Pancreas (tissue), 10 donors: Measurements from ENCODE around the gene CDCA4. TPM values are rescaled to one million over a fixed set of nuclear protein-coding genes. Genes with fewer than 3 reads are reported as not detected.

ENCODE experiments used
- ATAC-seq, 4 donors: fragments of 200-7000 bp; cut with Tn5 transposase; one replicate each; pipeline versions ENCODE4 v1.8.0 to v1.9.1; 2020; ENCODE audit warnings: mild to moderate bottlenecking in 4 of 4, moderate library complexity in 4 of 4
- DNase-seq, 6 donors: peaks; one replicate each; pipeline ENCODE4 v3.0.0-alpha.2; 2020
- FAIRE-seq: peaks from 2 replicates; lab custom pipeline; 2012; peaks lifted over from hg19 to GRCh38; lab: Jason Lieb, UNC
- H3K27ac ChIP-seq, 4 donors: fragments of 200-600 bp; sonication (generic); 1 replicate in 3 of 4; 2 replicates in 1 of 4; pipeline versions ENCODE4 v1.5.0 to v1.8.0; 2020
- H3K27me3 ChIP-seq, 4 donors: fragments of 200-600 bp; one replicate each; pipeline ENCODE4 v1.8.0; 2021
- H3K36me3 ChIP-seq, 3 donors: fragments of 200-600 bp; sonication (generic) in 1 of 3; one replicate each; pipeline versions ENCODE4 v1.5.0 to v1.8.0; 2020 to 2021
- H3K4me1 ChIP-seq, 3 donors: fragments of 200-600 bp; one replicate each; pipeline ENCODE4 v1.8.0; 2021
- H3K4me3 ChIP-seq, 4 donors: fragments of 200-600 bp; sonication (generic) in 2 of 4; one replicate each; pipeline versions ENCODE4 v1.5.0 to v1.8.0; 2020 to 2021
- H3K9me3 ChIP-seq, 4 donors: fragments of 200-600 bp; one replicate each; pipeline ENCODE4 v1.8.0; 2021
- CTCF ChIP-seq, 4 donors: fragments of 200-600 bp; sonication (generic) in 3 of 4; IDR thresholded peaks; one replicate each; pipeline versions ENCODE4 v1.5.0 to v1.8.0; 2021; ENCODE audit warnings: antibody characterized with exemption in 4 of 4
- WGBS, 2 donors: extraction: QIAGEN DNeasy Blood & Tissue Kit; methylation state at CpG; one replicate each; pipeline ENCODE4 v1.1.7; 2013; 5-methylcytosine and 5-hydroxymethylcytosine counted together
- intact Hi-C, 3 donors: fragments of 100-400 bp; cut with DNase I; formaldehyde crosslinking; loops; one replicate each; pipeline versions ENCODE4 v1.11.1 to v1.14.2; 2022
- polyA plus RNA-seq, 2 donors: library from polyadenylated mRNA; stranded (reverse); fragments of 200-250 nt; gene quantifications; one replicate each; pipeline ENCODE4 v1.2.3, GENCODE V29; 2013
- total RNA-seq, 6 donors: library from RNA; stranded (reverse); fragmentation: NEBNext Ultra II Directional in 4 of 6; extraction: Animal tissue kit (Norgen Biotek cat#: 25700) in 4 of 6; gene quantifications; one replicate each; pipeline versions ENCODE4 v1.2.1 to v1.2.4, GENCODE V29; 2021 to 2023
- donor health status: healthy with polysubstance abuse.
- donor health status: DM: no; HTN: no; CAD: no; lungs with moderate emphysema.
- donor health status: DM: no; HTN: no; CAD: no.
- donor health status: control.
- donor health status: control.
- donor health status: Bipolar disorder and iron deficiency.
- donor health status: DM: yes; HTN: yes; CAD: no.
- donor health status: DM: no; HTN: no; CAD: no.
- donor health status: DM: no; HTN: no; CAD: no.
- donor health status: DM: yes; HTN: yes; CAD: no.

CDCA4 gene
- total and polyA plus RNA-seq, 8 donors, result 1.2 to 3.5 (median 2.7) TPM

DNA sequence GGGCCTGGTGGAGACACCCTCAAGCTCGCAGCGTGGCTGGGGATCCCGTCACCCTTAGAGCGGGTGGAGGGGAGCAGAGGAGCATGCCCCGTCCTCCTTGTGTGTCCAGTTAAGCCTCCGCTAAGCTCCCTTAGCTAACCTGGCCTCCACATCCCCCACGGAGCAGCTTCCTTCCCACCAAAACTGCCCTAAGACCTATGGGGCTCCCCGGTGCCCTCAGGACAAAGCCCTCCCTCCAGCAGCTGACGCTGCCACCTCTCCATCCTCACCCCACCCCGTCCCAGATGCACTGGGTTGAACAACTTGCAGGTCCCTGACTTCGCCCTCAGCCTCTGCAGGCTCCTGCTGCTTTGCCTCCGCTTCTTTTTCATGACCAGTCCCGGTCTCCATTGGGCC lies 46.7 kb downstream of the CDCA4 start:
- no peak for TF ChIP-seq CTCF (IDR thresholded peaks at IDR 0.05)
- H3K9me3 ChIP-seq, result no peaks in the 10 kb centered on the region
- no peaks in the 10 kb centered on the region for H3K27me3 ChIP-seq
- peak in 3 of 6 donors; percentile 27 to 56 (median 52) for DNase-seq
- H3K27ac ChIP-seq, result peak overlapping the region in 1 of 4 donors; percentile 71
- intact Hi-C loops, result loop anchor here in 1 of 3 donors (2.0 kb wide), 1 partner anchor 71 kb away; no protein-coding TSS in a partner anchor
- no peak for ATAC-seq
- peaks cover 25 to 42% (median 25%) of the 10 kb centered on the region in 3 donors for H3K4me1 ChIP-seq
- H3K4me3 ChIP-seq, result no peak overlapping the region
- WGBS, 2 donors, result 60 to 61% methylated on average over 12 to 13 of the region's 13 CpGs
- H3K36me3 ChIP-seq, result no peaks in the 10 kb centered on the region
- no peak for FAIRE-seq

DNA sequence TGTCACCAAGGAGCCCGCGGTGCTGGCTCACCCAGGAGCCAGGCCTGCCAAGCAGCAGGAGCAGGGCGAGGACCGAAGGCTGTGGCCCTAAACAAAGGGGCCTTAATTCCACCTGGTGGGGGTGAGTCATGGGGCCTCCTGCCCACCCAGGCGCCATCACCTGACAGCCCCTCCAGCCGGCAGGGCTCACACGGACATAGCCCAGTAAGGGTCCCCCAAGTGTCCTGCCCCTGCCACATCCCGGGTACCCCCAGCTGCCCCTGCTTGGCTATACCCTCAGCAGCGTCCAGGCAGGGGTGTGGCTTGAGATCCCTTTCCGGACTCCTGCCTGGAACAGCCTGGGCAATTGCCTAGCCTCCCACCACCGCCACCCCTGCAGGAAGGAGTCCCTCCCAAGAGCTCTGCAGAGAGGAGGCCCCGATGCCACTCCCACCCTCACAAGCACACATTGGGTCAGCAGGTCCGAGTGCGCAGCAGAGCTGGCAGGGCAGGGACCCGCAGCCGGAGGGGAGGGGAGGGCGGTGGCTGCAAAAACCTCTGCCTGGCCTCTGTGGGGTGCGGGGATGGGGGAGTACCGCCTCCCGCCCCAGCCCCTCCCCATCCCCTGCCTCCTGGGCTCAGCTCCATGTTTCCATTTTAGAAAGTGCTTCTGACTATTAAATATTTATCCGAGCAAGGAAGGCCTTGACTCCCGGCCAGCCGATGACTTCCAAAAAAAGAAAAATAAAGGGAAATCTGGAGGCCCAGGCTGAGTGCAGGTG lies 47.3 kb downstream of the CDCA4 start:
- H3K27me3 ChIP-seq, result no peaks in the 10 kb centered on the region
- H3K36me3 ChIP-seq, result no peaks in the 10 kb centered on the region
- ATAC-seq (peak in 3 of 4 donors; percentile 3 to 42 (median 20)), FAIRE-seq (no peak), DNase-seq (peak in 4 of 6 donors; percentile 32 to 80 (median 60))
- peak overlapping the region; percentile 7 to 71 (median 56) for H3K27ac ChIP-seq
- H3K4me1 ChIP-seq, result peaks cover 25 to 40% (median 25%) of the 10 kb centered on the region in 3 donors
- H3K4me3 ChIP-seq, result no peak overlapping the region
- no peak for TF ChIP-seq CTCF (IDR thresholded peaks at IDR 0.05)
- whole genome bisulfite sequencing, 2 donors, result 30 to 36% methylated on average over 17 to 22 of the region's 23 CpGs
- intact Hi-C loops, result loop anchor here in 1 of 3 donors (2.0 kb wide), 1 partner anchor 71 kb away; no protein-coding TSS in a partner anchor
- H3K9me3 ChIP-seq, result no peaks in the 10 kb centered on the region

DNA sequence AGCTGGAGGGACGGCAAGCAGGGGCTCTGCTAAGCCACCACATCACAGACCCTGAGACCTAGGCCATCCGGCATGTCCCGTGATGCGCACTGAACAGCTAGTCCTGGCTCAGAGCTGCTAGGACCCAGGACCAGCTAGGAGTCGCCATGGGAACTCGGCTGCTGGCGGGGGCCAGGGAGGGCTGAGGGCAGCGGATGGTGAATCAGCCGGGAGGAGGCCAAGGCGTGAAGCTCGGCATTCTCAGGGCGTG lies 47.8 kb downstream of the CDCA4 start:
- peak in 2 of 6 donors; percentile 62 to 69 for DNase-seq
- 66 to 78% methylated on average over 12 of the region's 12 CpGs for WGBS, 2 donors
- H3K27me3 ChIP-seq, result no peaks in the 10 kb centered on the region
- intact Hi-C loops, result no loop called here
- TF ChIP-seq CTCF (IDR thresholded peaks at IDR 0.05), result no peak
- no peaks in the 10 kb centered on the region for H3K9me3 ChIP-seq
- H3K36me3 ChIP-seq, result no peaks in the 10 kb centered on the region
- no peak overlapping the region for H3K4me3 ChIP-seq
- ATAC-seq, result peak in 3 of 4 donors; percentile 43 to 67 (median 46)
- H3K27ac ChIP-seq, result peak overlapping the region; percentile 7 to 71 (median 56)
- no peak for FAIRE-seq
- peaks cover 25 to 40% (median 25%) of the 10 kb centered on the region in 3 donors for H3K4me1 ChIP-seq

GRCh38 chr14:104972301-104973134 lies 48.4 kb downstream of the CDCA4 start:
- DNase-seq (peak in 5 of 6 donors; percentile 53 to 82 (median 72)), ATAC-seq (peak; percentile 50 to 69 (median 64)), FAIRE-seq (no peak)
- no peaks in the 10 kb centered on the region for H3K27me3 ChIP-seq
- peaks cover 25 to 37% (median 25%) of the 10 kb centered on the region in 3 donors for H3K4me1 ChIP-seq
- WGBS, 2 donors, result 60 to 65% methylated on average over 28 of the region's 28 CpGs
- TF ChIP-seq CTCF (IDR thresholded peaks at IDR 0.05), result no peak
- no peaks in the 10 kb centered on the region for H3K36me3 ChIP-seq
- intact Hi-C loops, result no loop called here
- H3K4me3 ChIP-seq, result no peak overlapping the region
- no peaks in the 10 kb centered on the region for H3K9me3 ChIP-seq
- H3K27ac ChIP-seq, result peak overlapping the region; percentile 7 to 71 (median 56)
